HEK293 (cell line): ENCODE results near the gene ABR.
"Not testable (repeated sequence)": the region's sequence is repeated elsewhere in the genome, so short reads cannot be mapped to it uniquely, and the experiment has no call there.

Source experiments
- CTCF ChIP-seq: fragments of 450-650 bp; formaldehyde crosslinking; IDR thresholded peaks from 2 replicates; pipeline ENCODE4 v1.5.1; 2016; ENCODE audit warnings: missing biosample characterization, missing genetic modification characterization
- KLF9 ChIP-seq: fragments of 450-650 bp; formaldehyde crosslinking; IDR thresholded peaks from 2 replicates; pipeline ENCODE4 v1.5.1; 2016; ENCODE audit warnings: missing biosample characterization, missing genetic modification characterization, low read depth
- ZNF10 ChIP-seq: fragments of 450-650 bp; formaldehyde crosslinking; IDR thresholded peaks from 2 replicates; pipeline ENCODE4 v1.5.1; 2017; ENCODE audit warnings: missing biosample characterization, missing genetic modification characterization
- ZNF280D ChIP-seq: fragments of 450-650 bp; formaldehyde crosslinking; IDR thresholded peaks from 2 replicates; pipeline ENCODE4 v1.5.1; 2016; ENCODE audit warnings: missing biosample characterization, missing genetic modification characterization
- ZNF433 ChIP-seq: fragments of 450-650 bp; formaldehyde crosslinking; IDR thresholded peaks from 2 replicates; pipeline ENCODE4 v1.5.1; 2016; ENCODE audit warnings: missing biosample characterization, missing genetic modification characterization, low read depth
- ZNF488 ChIP-seq: fragments of 450-650 bp; formaldehyde crosslinking; IDR thresholded peaks from 2 replicates; pipeline ENCODE4 v1.5.1; 2016; ENCODE audit warnings: missing biosample characterization, missing genetic modification characterization
- ZNF513 ChIP-seq: fragments of 450-650 bp; IDR thresholded peaks from 2 replicates; pipeline ENCODE4 v1.5.1; 2018; ENCODE audit warnings: missing biosample characterization, missing genetic modification characterization

GRCh38 chr17:974778-975177, 205.0 kb downstream of the ABR start:
- not testable (repeated sequence) for TF ChIP-seq ZNF433 (tag by site-specific recombination); CTCF (tag by site-specific recombination); ZNF280D (tag by site-specific recombination); KLF9; ZNF488 (tag by site-specific recombination); ZNF10; ZNF513
